ENCODE measurements around the gene MMP13. TPM values are rescaled to one million over a fixed set of nuclear protein-coding genes. Genes with fewer than 3 reads are reported as not detected.

The MMP13 gene
- total and polyA plus RNA-seq, 2 of the 4 experiments (the other 2 are of a cell fraction) = not detected

DNA sequence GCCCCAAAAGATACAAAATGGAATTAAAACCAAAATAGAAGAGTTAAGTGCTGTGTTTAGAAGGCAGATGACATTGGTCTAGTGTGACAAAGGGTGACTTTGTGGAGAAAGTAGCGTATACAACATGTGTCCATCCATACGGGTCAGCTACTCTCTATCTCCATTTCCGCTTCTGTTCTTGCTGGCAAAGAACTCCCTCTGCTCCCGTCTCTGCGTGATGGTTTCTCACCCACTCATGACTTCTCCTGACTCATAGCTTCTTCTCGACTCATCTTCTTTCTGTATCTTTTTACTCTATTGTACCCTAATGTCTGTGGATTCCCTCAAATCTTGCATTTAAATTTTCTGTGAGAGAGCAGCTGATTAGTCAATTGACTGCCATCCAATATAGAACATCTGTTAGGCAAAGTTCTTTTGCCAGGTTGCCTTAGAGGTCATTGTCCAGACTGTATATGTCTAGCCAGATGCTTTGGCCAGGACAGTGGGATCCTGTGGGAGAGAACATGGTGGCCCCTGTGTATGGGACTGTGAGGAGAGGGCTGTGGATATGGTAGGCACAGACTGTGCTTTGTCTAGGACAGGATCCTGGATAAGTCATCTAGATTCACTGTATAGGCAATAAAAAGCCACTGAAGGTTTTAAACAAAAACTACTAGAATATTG is 28.4 kb downstream of the MMP13 start:
- Histone ChIP-seq H3K79me1 (ENCODE audit: low read depth in 1 of 2, low read length in 2 of 2) (no peaks in the 10 kb centered on the region), H3K4me1 (ENCODE audit: control insufficient read depth, insufficient read depth, low read length) (no peaks in the 10 kb centered on the region), H3K9me1 (ENCODE audit: insufficient read depth, low read length) (no peaks in the 10 kb centered on the region), H3K4ac (ENCODE audit: low read depth, low read length) (no peak overlapping the region), H3K9ac (ENCODE audit: low read depth, low read length) (no peak overlapping the region), H4K91ac (ENCODE audit: insufficient read depth, low read depth, low read length) (no peak overlapping the region), H3K23ac (ENCODE audit: low read depth, low read length) (no peak overlapping the region), H2BK20ac (ENCODE audit: low read depth, low read length) (no peak overlapping the region), H3K18ac (ENCODE audit: low read depth, low read length) (no peak overlapping the region), H3K4me2 (ENCODE audit: low read depth, low read length) (no peak overlapping the region), H4K8ac (ENCODE audit: low read depth in 2 of 2, low read length in 2 of 2) (no peak overlapping the region), H2BK15ac (ENCODE audit: low read depth, low read length) (no peak overlapping the region), H3K56ac (ENCODE audit: extremely low read depth, insufficient read depth, low read length) (no peak overlapping the region), H2BK120ac (ENCODE audit: low read depth, low read length) (no peak overlapping the region), H3K9me3 (ENCODE audit: control insufficient read depth, insufficient read depth, low read length) (no peaks in the 10 kb centered on the region), H4K20me1 (ENCODE audit: insufficient read depth, low read length) (no peaks in the 10 kb centered on the region), H3K36me3 (ENCODE audit: control insufficient read depth, insufficient read depth, low read length) (no peaks in the 10 kb centered on the region), H3K4me3 (ENCODE audit: insufficient read depth, low read depth, low read length) (no peak overlapping the region), H2AFZ (replicated peaks; ENCODE audit: low read length, poor library complexity) (no peak overlapping the region), H2AK9ac (replicated peaks; ENCODE audit: low read depth, low read length, poor library complexity) (no peak overlapping the region), H2BK5ac (ENCODE audit: low read depth, low read length, poor library complexity, severe bottlenecking) (no peak overlapping the region), H3K27me3 (ENCODE audit: control insufficient read depth, insufficient read depth, low read length) (peaks cover 25% of the 10 kb centered on the region), H4K5ac (ENCODE audit: low read depth, low read length) (no peak overlapping the region), H3K14ac (replicated peaks; ENCODE audit: low read depth, low read length) (no peak overlapping the region), H2AK5ac (ENCODE audit: low read depth, low read length) (no peak overlapping the region), H3K27ac (ENCODE audit: insufficient read depth, low read length) (no peak overlapping the region)
- WGBS, 2 experiments (ENCODE audit: extremely low coverage in 2 of 2, insufficient read length in 1 of 2) = no CpG with 5 or more reads among the region's 6 CpGs
- ChIA-PET CTCF (interaction anchor here (1.2 kb wide), 1 partner anchor 13 kb away, joined by 3 read pairs; no protein-coding TSS in a partner anchor), POLR2A (ENCODE audit: unreplicated experiment) (no interaction called here)
- no TSS peak for BruUV-seq (replicated peaks)
- in situ Hi-C loops (cut with MboI; ENCODE audit: low sequenced_read_pairs) = no loop called here
- TF ChIP-seq, protein P1, sequence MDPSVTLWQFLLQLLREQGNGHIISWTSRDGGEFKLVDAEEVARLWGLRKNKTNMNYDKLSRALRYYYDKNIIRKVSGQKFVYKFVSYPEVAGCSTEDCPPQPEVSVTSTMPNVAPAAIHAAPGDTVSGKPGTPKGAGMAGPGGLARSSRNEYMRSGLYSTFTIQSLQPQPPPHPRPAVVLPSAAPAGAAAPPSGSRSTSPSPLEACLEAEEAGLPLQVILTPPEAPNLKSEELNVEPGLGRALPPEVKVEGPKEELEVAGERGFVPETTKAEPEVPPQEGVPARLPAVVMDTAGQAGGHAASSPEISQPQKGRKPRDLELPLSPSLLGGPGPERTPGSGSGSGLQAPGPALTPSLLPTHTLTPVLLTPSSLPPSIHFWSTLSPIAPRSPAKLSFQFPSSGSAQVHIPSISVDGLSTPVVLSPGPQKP (IDR thresholded peaks at IDR 0.05; ENCODE audit: borderline replicate concordance, low read depth, low read length) = no peak
- no peak for TF ChIP-seq SMC3 (IDR thresholded peaks at IDR 0.05; ENCODE audit: low read depth, low read length)
- no peak for TF ChIP-seq RAD21 (IDR thresholded peaks at IDR 0.05; ENCODE audit: low read length)
- no peak for TF ChIP-seq RFX5 (IDR thresholded peaks at IDR 0.05; ENCODE audit: low read depth, low read length)
- TF ChIP-seq BHLHE40 (IDR thresholded peaks at IDR 0.05; ENCODE audit: low read depth, low read length) = no peak
- no peak for TF ChIP-seq RCOR1 (IDR thresholded peaks at IDR 0.05; ENCODE audit: insufficient replicate concordance, low read length)
- no peak for TF ChIP-seq MAFK (IDR thresholded peaks at IDR 0.05; ENCODE audit: low read depth, low read length)
- TF ChIP-seq CEBPB (IDR thresholded peaks at IDR 0.05; ENCODE audit: low read depth, low read length) = no peak
- TF ChIP-seq, protein P2, sequence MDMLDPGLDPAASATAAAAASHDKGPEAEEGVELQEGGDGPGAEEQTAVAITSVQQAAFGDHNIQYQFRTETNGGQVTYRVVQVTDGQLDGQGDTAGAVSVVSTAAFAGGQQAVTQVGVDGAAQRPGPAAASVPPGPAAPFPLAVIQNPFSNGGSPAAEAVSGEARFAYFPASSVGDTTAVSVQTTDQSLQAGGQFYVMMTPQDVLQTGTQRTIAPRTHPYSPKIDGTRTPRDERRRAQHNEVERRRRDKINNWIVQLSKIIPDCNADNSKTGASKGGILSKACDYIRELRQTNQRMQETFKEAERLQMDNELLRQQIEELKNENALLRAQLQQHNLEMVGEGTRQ (IDR thresholded peaks at IDR 0.05; ENCODE audit: low read depth, low read length) = no peak
- TF ChIP-seq FOS (IDR thresholded peaks at IDR 0.05; ENCODE audit: low read depth, low read length) = no peak
- TF ChIP-seq CTCF (conservative IDR thresholded peaks at IDR 0.05; ENCODE audit: low read depth, low read length) = no peak
- TF ChIP-seq NFE2L2 (IDR thresholded peaks at IDR 0.05; ENCODE audit: low read depth, low read length) = no peak
- TF ChIP-seq CHD1 (IDR thresholded peaks at IDR 0.05; ENCODE audit: low read depth, low read length) = no peak
- TF ChIP-seq MXI1 (IDR thresholded peaks at IDR 0.05; ENCODE audit: borderline replicate concordance, low read depth, low read length) = no peak
- no peak for TF ChIP-seq MAZ (IDR thresholded peaks at IDR 0.05; ENCODE audit: borderline replicate concordance, low read depth, low read length)
- no peak for TF ChIP-seq POLR2A (IDR thresholded peaks at IDR 0.05; ENCODE audit: low read depth, low read length)
- DNase-seq = peak; percentile 17
- intact Hi-C loops (cut with micrococcal nuclease) = no loop called here
- ATAC-seq (ENCODE audit: low read depth) = no peak
- dilution Hi-C loops (cut with HindIII; ENCODE audit: low sequenced_read_pairs, unreplicated experiment) = no loop called here
